Glutamatergic neuron (in vitro differentiated cells): ENCODE measurements around the gene DOCK9. TPM values are rescaled to one million over a fixed set of nuclear protein-coding genes. Genes with fewer than 3 reads are reported as not detected.

Experiments
- DNase-seq: peaks from one replicate; pipeline ENCODE4 v3.0.0; 2022
- H3K27ac Mint-ChIP-seq: one replicate; pipeline ENCODE4 v1.8.0; 2020; ENCODE audit warnings: mild to moderate bottlenecking, mixed read lengths, inconsistent platforms; ENCODE audit not compliant: unreplicated experiment
- H3K27me3 Mint-ChIP-seq: one replicate; pipeline ENCODE4 v1.8.0; 2020; ENCODE audit warnings: mild to moderate bottlenecking, moderate library complexity, mixed read lengths, inconsistent platforms; ENCODE audit not compliant: unreplicated experiment
- H3K36me3 Mint-ChIP-seq: one replicate; pipeline ENCODE4 v1.8.0; 2020; ENCODE audit warnings: mild to moderate bottlenecking, mixed read lengths, inconsistent platforms; ENCODE audit not compliant: unreplicated experiment
- H3K4me1 Mint-ChIP-seq: one replicate; pipeline ENCODE4 v1.8.0; 2020; ENCODE audit warnings: mild to moderate bottlenecking, low read depth, mixed read lengths, inconsistent platforms; ENCODE audit not compliant: unreplicated experiment
- H3K4me3 Mint-ChIP-seq: one replicate; pipeline ENCODE4 v1.8.0; 2020; ENCODE audit warnings: mild to moderate bottlenecking, mixed read lengths, inconsistent platforms; ENCODE audit not compliant: unreplicated experiment
- H3K9me3 Mint-ChIP-seq: one replicate; pipeline ENCODE4 v1.8.0; 2020; ENCODE audit warnings: mild to moderate bottlenecking, moderate library complexity, mixed read lengths, inconsistent platforms; ENCODE audit not compliant: unreplicated experiment
- CTCF ChIP-seq: fragments of 200-600 bp; sonication (generic); IDR thresholded peaks from one replicate; pipeline ENCODE4 v1.5.0; 2021; ENCODE audit not compliant: partially characterized antibody, unreplicated experiment
- total RNA-seq: library from RNA; stranded (reverse); fragmentation: NEBNext Ultra II Directional; extraction: Animal tissue kit (Norgen Biotek cat#: 25700); gene quantifications from one replicate; pipeline ENCODE4 v1.2.1, GENCODE V29; 2021; ENCODE audit not compliant: unreplicated experiment

Gene DOCK9
- total RNA-seq, 1 donor from 2014 or later = 4.5 TPM

DNA sequence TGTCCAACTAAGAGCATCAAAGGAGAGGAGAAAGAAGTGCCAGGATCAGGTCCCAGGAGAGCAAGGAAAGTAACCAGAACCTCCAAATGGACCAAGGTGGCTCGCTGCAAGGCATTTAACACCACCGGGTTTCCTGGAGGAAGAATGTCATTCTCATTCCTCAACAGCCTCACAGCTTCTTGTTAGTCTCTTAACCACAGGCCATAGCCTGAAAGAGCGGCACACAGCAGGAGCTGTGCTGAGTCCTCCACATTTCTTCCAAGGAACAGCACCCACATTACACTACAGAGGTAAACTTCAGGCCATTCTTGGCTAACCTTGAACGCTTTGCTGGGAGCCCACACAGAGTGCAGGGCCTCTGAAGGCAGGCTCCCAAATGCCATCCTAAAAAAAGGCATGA lies 23.6 kb downstream of the DOCK9 start:
- peaks cover 1% of the 10 kb centered on the region for H3K27me3 Mint-ChIP-seq

GRCh38 chr13:98951266-98951665 lies 26.6 kb downstream of the DOCK9 start:
- Mint-ChIP-seq H3K36me3 (no peaks in the 10 kb centered on the region), H3K4me3 (no peak overlapping the region), H3K9me3 (peaks cover 1% of the 10 kb centered on the region), H3K27ac (no peak overlapping the region), H3K27me3 (no peaks in the 10 kb centered on the region), H3K4me1 (peaks cover 26% of the 10 kb centered on the region)
- no peak for DNase-seq
- TF ChIP-seq CTCF = no peak

More for the DNA sequence above, 23.6 kb downstream of the DOCK9 start:
- TF ChIP-seq CTCF = no peak
- Mint-ChIP-seq H3K9me3 (peaks cover 1% of the 10 kb centered on the region), H3K4me3 (no peak overlapping the region), H3K36me3 (no peaks in the 10 kb centered on the region), H3K27ac (no peak overlapping the region), H3K4me1 (peaks cover 17% of the 10 kb centered on the region)
- no peak for DNase-seq

- no peak overlapping the region for H3K4me3 Mint-ChIP-seq
- H3K9me3 Mint-ChIP-seq = peaks cover 1% of the 10 kb centered on the region
- no peaks in the 10 kb centered on the region for H3K27me3 Mint-ChIP-seq
- peaks cover 28% of the 10 kb centered on the region for H3K4me1 Mint-ChIP-seq
- DNase-seq = no peak
- no peaks in the 10 kb centered on the region for H3K36me3 Mint-ChIP-seq
- peak overlapping the region; percentile 48 for H3K27ac Mint-ChIP-seq
- no peak for TF ChIP-seq CTCF
These were observed 27.2 kb downstream of the DOCK9 start for GRCh38 chr13:98950705-98951104.

DNA sequence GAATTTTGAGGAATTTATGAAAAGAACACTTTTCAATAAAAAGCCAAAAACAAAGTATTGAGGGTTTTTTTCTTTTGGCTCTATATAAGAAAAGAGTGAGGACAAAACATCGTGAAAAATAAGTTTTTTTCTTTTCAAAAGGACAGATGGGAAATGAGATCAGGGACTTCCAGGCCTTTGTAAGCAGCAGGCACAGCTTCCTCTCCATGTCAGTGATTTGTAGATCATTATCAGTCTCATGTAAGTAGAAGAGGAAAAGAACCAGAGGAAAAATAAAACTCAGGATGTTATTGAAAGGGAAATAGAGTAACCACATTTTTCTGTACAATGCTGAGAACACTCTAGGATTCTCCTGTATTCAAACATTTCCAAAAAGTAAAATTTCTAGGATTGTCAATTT lies 29.9 kb downstream of the DOCK9 start:
- peaks cover 1% of the 10 kb centered on the region for H3K9me3 Mint-ChIP-seq
- no peaks in the 10 kb centered on the region for H3K27me3 Mint-ChIP-seq
- H3K27ac Mint-ChIP-seq = no peak overlapping the region
- H3K36me3 Mint-ChIP-seq = no peaks in the 10 kb centered on the region
- H3K4me1 Mint-ChIP-seq = peaks cover 33% of the 10 kb centered on the region
- no peak for DNase-seq
- no peak overlapping the region for H3K4me3 Mint-ChIP-seq
- TF ChIP-seq CTCF = no peak

DNA sequence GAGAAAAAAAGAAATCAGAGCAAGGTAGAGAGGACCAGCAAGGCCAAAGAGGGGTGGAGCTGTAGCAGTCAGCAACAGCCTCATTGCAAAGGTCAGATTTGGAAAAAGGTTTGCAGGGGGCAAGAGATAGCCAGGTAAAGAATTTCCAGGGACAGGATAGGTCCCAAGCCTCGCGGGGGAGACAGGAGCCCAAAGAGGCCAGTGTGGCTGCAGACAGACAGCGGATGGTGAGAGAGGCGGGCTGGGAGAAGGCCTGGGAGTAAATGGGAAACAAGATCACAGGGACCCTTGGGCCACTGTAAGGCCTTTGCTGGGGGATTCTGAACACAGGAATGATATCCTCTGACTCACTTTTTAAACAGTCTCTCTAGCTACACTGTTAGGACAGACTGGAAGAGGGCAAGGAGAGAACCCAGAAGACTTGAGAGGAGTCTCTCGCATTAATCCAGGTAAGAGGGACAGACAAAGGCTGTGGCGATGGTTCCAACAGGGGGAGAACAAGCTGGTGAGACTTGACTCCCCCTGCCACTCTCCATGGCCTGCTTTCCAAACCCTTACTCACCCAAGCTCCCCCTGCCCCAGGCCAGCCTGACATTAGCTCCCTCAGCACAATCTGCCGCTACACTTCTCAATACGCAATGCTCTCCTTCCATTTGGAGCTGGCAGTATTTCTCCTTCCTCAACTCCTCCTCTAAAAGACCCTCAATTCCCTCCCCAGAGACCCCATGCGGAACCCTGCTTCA lies 31.8 kb downstream of the DOCK9 start:
- Mint-ChIP-seq H3K9me3 (peaks cover under 1% of the 10 kb centered on the region), H3K4me3 (no peak overlapping the region), H3K27me3 (no peaks in the 10 kb centered on the region), H3K27ac (peak overlapping the region; percentile 48), H3K4me1 (peaks cover 28% of the 10 kb centered on the region), H3K36me3 (no peaks in the 10 kb centered on the region)
- TF ChIP-seq CTCF = no peak
- DNase-seq = no peak
